ENCODE measurements around the gene CNPY2. TPM values are rescaled to one million over a fixed set of nuclear protein-coding genes. Genes with fewer than 3 reads are reported as not detected.
"Not testable (repeated sequence)": the region's sequence is repeated elsewhere in the genome, so short reads cannot be mapped to it uniquely, and the experiment has no call there.

The CNPY2 gene
- total and polyA plus RNA-seq, 3 donors from 2014 or later = 62.4 to 82.5 (median 63.3) TPM

DNA sequence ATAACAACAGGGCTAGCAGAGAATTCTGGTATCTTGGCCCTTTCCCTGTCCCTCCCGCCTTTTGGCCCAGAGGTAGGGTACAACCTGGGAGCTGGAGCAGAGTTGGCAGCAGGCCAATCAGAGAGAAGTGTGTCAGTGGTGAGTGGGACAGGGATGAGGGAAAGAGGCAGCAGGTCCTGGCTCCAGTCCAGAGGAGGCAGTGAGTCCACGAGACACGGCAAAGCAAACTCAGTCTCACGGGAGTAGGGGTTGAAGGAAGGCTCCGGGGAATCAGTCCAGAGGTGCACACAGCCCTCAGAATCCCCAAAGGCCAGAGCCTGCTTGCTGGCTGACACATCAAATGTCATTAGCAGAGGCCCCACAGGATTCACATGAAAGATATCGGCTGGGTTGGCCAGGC lies 10.7 kb upstream of the CNPY2 start:
- no peaks in the 10 kb centered on the region for H3K27me3 ChIP-seq
- DNase-seq = no peak
- H3K4me3 ChIP-seq = no peak overlapping the region
- no peaks in the 10 kb centered on the region for H3K36me3 ChIP-seq (ENCODE audit: low read depth, missing control alignments)
- H3K27ac ChIP-seq = no peak overlapping the region
- 80 to 91% methylated on average over 5 to 6 of the region's 6 CpGs for WGBS, 2 donors
- H3K4me1 ChIP-seq = no peaks in the 10 kb centered on the region
- H3K9me3 ChIP-seq = no peaks in the 10 kb centered on the region
- TF ChIP-seq, protein P1, sequence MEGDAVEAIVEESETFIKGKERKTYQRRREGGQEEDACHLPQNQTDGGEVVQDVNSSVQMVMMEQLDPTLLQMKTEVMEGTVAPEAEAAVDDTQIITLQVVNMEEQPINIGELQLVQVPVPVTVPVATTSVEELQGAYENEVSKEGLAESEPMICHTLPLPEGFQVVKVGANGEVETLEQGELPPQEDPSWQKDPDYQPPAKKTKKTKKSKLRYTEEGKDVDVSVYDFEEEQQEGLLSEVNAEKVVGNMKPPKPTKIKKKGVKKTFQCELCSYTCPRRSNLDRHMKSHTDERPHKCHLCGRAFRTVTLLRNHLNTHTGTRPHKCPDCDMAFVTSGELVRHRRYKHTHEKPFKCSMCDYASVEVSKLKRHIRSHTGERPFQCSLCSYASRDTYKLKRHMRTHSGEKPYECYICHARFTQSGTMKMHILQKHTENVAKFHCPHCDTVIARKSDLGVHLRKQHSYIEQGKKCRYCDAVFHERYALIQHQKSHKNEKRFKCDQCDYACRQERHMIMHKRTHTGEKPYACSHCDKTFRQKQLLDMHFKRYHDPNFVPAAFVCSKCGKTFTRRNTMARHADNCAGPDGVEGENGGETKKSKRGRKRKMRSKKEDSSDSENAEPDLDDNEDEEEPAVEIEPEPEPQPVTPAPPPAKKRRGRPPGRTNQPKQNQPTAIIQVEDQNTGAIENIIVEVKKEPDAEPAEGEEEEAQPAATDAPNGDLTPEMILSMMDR (IDR thresholded peaks at IDR 0.05) = no peak
- no peak for TF ChIP-seq POLR2A (IDR thresholded peaks at IDR 0.05)
- intact Hi-C loops (cut with DNase I; ENCODE audit: low total_unique reads) = no loop called here

DNA sequence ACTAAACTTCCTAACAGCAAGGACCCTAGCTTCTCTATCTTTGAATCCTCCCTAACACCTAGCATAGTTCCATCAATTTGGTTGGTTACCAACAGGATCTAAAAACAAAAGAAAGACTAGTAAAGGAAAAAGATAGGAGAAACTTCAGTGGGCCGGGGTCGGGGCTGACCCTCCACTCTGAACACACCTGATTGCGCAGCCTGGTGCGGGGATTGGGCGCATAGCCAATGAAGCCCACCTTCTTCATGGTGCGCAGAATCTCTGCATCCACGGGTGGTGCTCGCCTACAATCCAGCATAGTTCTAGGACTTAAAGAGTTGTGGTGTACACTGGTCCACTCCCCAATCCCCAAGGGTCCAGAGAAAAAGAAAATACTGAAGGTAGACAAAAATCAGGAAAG lies 10.3 kb upstream of the CNPY2 start:
- H3K9me3 ChIP-seq = no peaks in the 10 kb centered on the region
- no peaks in the 10 kb centered on the region for H3K36me3 ChIP-seq (ENCODE audit: low read depth, missing control alignments)
- no peak for DNase-seq
- TF ChIP-seq, protein P1 (IDR thresholded peaks at IDR 0.05) = no peak
- TF ChIP-seq POLR2A (IDR thresholded peaks at IDR 0.05) = no peak
- H3K4me1 ChIP-seq = no peaks in the 10 kb centered on the region
- no peak overlapping the region for H3K27ac ChIP-seq
- WGBS, 2 donors = 95 to 99% methylated on average over 8 of the region's 8 CpGs
- H3K27me3 ChIP-seq = no peaks in the 10 kb centered on the region
- intact Hi-C loops (cut with DNase I; ENCODE audit: low total_unique reads) = no loop called here
- H3K4me3 ChIP-seq = no peak overlapping the region

DNA sequence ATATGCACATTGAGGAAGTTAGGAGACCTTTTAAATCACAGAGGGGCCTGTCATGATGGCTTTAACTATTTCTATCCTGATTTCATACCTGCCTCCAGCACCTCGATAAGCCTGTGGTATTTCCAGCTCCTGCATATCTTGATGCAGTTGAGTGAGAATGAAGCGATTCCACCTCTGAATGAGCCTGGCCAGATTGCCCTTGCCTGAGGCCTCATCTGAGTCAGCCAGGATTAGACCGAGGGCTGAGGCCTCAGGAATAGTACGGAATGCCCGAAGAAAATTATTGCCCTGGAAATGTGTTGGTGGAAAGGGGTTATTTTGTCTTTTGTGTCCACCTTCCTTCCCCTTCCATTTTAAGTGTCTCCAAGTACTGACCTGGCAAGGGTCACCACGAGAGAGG lies 8.4 kb upstream of the CNPY2 start:
- Histone ChIP-seq H3K27me3 (no peaks in the 10 kb centered on the region), H3K4me1 (no peaks in the 10 kb centered on the region), H3K4me3 (no peak overlapping the region), H3K36me3 (ENCODE audit: low read depth, missing control alignments) (no peaks in the 10 kb centered on the region), H3K27ac (no peak overlapping the region), H3K9me3 (no peaks in the 10 kb centered on the region)
- WGBS, 2 donors = 89 to 91% methylated on average over 6 of the region's 6 CpGs
- TF ChIP-seq POLR2A (IDR thresholded peaks at IDR 0.05) = no peak
- TF ChIP-seq, protein P1 (IDR thresholded peaks at IDR 0.05) = no peak
- DNase-seq = no peak
- intact Hi-C loops (cut with DNase I; ENCODE audit: low total_unique reads) = no loop called here

DNA sequence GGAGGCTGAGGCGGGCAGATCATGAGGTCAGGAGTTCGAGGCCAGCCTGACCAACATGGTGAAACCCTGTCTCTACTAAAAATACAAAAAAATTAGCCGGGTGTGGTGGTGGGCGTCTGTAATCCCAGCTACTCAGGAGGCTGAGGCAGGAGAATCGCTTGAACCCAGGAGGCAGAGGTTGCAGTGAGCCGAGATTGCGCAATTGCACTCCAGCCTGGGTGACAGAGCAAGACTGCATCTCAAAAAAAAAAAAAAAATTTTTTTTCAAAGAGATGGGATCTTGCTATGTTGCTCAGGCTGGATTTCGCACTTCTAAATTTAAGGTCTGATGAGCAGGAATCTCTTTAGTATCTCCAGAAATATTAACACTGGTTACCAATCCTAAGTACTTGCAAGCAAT lies 5.8 kb upstream of the CNPY2 start:
- H3K9me3 ChIP-seq; H3K4me3 ChIP-seq; H3K27ac ChIP-seq; intact Hi-C loops (cut with DNase I; ENCODE audit: low total_unique reads); H3K4me1 ChIP-seq; DNase-seq; H3K27me3 ChIP-seq; H3K36me3 ChIP-seq (ENCODE audit: low read depth, missing control alignments): not testable (repeated sequence)
- WGBS, 2 donors = 91 to 95% methylated on average over 8 of the region's 8 CpGs

DNA sequence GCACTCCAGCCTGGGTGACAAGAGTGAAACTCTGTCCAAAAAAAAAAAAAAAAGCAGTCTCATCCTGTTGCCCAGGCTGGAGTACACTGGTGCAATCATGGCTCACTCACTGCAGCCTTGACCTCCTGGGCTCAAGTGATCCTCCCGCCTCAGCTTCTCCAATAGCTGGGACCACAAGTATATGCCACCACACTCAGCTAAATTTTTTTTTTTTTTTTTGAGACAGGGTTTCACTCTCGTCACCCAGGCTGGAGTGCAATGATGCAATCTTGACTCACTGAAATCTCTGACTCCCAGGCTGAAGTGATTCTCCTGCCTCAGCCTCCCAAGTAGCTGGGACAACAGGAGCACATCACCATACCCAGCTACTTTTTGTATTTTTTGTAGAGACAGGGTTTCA lies 5.2 kb upstream of the CNPY2 start:
- H3K36me3 ChIP-seq (ENCODE audit: low read depth, missing control alignments) = no peaks in the 10 kb centered on the region
- 94 to 98% methylated on average over 2 of the region's 2 CpGs for WGBS, 2 donors

More for the DNA sequence above, 5.2 kb upstream of the CNPY2 start:
- intact Hi-C loops (cut with DNase I; ENCODE audit: low total_unique reads) = no loop called here
- Histone ChIP-seq H3K4me1 (no peaks in the 10 kb centered on the region), H3K9me3 (no peaks in the 10 kb centered on the region), H3K27ac (no peak overlapping the region), H3K27me3 (no peaks in the 10 kb centered on the region), H3K4me3 (no peak overlapping the region)
- no peak for DNase-seq
- TF ChIP-seq, protein P1 (IDR thresholded peaks at IDR 0.05) = no peak
- no peak for TF ChIP-seq POLR2A (IDR thresholded peaks at IDR 0.05)
